GM19239 (cell line): Measurements from ENCODE around the gene TMEM179B.
"Not testable (repeated sequence)": the region's sequence is repeated elsewhere in the genome, so short reads cannot be mapped to it uniquely, and the experiment has no call there.

Source experiments
- DNase-seq: peaks from one replicate; pipeline ENCODE4 v3.0.0; 2011; ENCODE audit warnings: low spot score; ENCODE audit not compliant: insufficient read length
- FAIRE-seq: peaks from 2 replicates; lab custom pipeline; 2011; peaks lifted over from hg19 to GRCh38; lab: Jason Lieb, UNC

TMEM179B gene, protein sequence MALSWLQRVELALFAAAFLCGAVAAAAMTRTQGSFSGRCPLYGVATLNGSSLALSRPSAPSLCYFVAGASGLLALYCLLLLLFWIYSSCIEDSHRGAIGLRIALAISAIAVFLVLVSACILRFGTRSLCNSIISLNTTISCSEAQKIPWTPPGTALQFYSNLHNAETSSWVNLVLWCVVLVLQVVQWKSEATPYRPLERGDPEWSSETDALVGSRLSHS

GRCh38 chr11:62787005-62787759, at the start of gene TMEM179B:
Gene TMEM179B, plus strand, starts transcription at chr11:62787402. Its CDS starts 30 bp downstream, at chr11:62787432.
- FAIRE-seq (peak; percentile 96), DNase-seq (peak; percentile 93)

DNA sequence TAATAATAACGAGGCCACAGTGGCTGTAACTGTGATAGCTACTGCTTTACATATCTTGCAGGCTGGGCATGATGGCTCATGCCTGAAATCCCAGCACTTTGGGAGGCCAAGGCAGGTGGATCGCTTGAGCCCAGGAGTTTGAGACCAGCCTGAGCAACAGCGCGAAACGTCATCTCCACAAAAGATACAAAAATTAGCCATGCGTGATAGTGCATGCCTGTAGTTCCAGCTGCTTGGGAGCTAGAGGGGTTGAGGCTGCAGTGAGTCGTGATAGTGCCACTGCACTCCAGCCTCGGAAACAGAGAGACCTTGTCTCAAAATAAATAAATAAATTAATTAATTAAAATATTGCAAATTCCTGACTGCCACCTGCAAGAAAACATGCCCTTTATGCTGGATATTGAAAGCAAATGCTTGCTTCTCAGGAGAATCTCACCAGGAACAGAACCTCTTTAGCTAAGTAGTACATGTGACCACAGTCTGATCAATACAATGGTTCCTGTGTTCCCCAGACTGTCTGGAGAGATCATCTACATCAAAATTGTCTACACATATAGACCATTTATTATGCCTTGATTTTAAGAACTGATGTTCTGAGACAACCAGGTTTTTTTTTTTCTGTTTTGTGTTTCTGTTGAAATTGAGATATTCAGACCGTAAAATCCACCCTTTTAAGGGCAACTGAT, 39.6 kb upstream of the TMEM179B start:
- DNase-seq: no peak
- no peak for FAIRE-seq

DNA sequence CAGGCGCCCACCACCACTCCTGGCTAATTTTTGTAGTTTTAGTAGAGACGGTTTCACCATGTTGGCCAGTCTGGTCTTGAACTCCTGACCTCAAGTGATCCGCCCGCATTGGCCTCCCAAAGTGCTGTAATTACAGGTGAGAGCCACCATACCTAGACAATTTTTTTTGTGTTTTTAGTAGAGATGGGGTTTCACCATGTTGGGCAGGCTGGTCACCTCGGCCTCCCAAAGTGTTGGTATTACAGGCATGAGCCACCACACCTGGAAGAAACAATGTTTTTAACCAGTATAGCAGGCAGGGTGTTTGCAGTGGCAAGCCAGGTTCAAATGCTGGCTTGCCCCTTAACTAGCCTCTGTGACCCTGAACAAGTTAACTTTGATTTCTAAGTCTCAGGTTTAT, 37.3 kb upstream of the TMEM179B start:
- DNase-seq, FAIRE-seq: not testable (repeated sequence)

- DNase-seq: no peak
- FAIRE-seq: no peak
Observed at GRCh38 chr11:62752177-62752785, 34.9 kb upstream of the TMEM179B start.

GRCh38 chr11:62752994-62753735, 34.0 kb upstream of the TMEM179B start:
- no peak for FAIRE-seq
- no peak for DNase-seq

GRCh38 chr11:62753736-62754603, 33.2 kb upstream of the TMEM179B start, which contains the start of gene ZBTB3:
Gene ZBTB3, minus strand, starts transcription at chr11:62754160. Its CDS starts 496 bp downstream, at chr11:62753664.
- FAIRE-seq (peak; percentile 99), DNase-seq (peak; percentile 85)

GRCh38 chr11:62755086-62755615, 32.1 kb upstream of the TMEM179B start:
- FAIRE-seq (no peak), DNase-seq (no peak)

DNA sequence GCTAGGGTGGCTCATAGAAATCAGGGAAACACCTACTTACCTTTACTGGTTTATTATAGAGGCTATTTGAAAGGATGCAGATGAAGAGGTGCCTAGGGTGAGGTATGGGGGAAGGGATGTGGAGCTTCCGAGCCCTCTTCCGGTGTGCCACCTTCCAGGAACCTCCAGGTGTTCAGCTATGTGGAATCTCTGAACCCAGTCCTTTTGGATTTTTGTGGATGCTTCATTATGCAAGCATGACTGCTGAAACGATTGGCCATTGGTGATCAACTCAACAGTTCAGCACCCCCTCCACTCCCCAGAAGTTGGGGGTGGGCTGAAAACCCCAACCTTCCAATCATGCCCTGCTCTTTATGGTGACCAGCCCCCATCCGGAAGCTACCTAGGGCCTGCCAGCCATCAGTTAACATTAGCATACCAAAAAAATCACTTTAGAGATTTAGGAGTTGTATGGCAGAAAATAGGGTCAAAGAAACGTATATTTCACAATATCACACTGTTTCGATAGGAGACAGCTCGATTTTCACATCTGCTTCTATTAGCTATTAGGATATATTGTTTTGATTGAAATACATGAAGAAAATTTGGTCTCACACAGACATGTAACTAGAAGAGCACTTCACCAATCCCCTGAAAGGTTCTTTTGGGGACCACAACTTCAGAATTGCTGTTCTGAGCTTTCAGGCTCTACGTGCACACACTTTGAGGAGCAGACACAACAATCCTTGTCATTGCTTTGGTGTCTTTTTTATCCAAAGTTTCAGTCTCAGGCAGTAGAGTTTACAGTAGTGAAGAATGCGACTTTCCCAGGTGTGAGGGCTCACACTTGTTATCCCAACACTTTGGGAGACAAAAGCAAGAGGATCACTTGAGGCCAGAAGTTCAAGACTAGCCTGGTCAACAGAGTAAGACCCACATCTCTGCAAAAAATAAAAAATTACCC, 29.1 kb upstream of the TMEM179B start:
- no peak for FAIRE-seq
- no peak for DNase-seq

DNA sequence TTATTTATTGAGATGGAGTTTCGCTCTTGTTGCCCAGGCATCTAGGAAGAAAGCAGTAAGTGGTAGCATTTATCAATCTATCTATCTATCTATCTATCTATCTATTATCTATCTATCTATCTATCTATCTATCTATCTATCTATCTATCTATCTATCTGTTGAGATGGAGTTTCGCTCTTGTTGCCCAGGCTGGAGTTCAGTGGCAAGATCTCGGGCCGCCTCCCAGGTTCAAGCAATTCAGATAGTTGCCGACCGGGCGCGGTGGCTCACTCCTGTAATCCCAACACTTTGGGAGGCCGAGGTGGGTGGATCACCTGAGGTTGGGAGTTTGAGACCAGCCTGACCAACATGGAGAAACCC, 26.4 kb upstream of the TMEM179B start:
- not testable (repeated sequence) for DNase-seq, FAIRE-seq

DNA sequence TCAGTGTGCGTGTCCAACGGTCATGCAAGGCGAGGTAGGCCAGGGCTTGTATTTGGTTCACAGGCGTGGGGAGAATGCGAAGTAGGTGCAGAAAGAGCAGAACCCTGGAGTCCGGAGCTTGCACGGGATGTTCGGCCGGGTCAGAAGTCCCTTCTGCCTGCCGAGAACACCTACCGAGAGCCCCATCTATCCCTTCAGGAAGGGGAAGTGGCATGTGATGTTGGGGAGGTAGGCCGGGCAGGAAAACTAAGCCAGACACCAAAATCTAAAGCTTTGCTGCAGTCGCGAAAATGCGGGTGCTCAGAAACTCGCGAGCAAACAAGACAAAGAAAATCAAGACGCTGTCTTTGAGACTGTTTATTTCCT, 16.4 kb upstream of the TMEM179B start:
- DNase-seq: peak; percentile 18
- FAIRE-seq: no peak

GRCh38 chr11:62771144-62772021, 15.8 kb upstream of the TMEM179B start, which contains the start of gene TAF6L:
Gene TAF6L, plus strand, starts transcription at chr11:62771396. Its CDS starts 4,388 bp downstream, at chr11:62775784.
- FAIRE-seq: peak; percentile 90
- DNase-seq: peak; percentile 82

DNA sequence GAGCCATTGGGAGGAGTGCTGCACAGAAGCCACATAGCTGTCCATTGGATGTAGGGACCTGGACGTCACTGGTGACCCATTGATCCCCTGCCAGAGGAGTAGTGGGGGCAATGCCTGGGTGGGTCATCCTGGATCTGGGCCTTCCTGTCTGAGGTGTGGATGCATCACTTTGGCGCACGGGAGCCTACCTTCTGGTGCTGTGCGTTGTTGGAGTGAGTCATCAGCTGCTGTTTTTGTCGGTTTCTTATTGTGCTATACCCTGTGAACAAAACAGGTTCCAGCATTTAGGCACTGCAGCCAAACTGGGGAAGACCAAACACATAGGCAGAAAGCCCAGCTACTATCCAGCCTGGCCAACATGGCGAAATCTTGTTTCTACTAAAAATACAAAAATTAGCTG, 12.8 kb upstream of the TMEM179B start:
- DNase-seq (no peak), FAIRE-seq (no peak)

GRCh38 chr11:62775646-62776045, 11.6 kb upstream of the TMEM179B start:
- DNase-seq (no peak), FAIRE-seq (no peak)

DNA sequence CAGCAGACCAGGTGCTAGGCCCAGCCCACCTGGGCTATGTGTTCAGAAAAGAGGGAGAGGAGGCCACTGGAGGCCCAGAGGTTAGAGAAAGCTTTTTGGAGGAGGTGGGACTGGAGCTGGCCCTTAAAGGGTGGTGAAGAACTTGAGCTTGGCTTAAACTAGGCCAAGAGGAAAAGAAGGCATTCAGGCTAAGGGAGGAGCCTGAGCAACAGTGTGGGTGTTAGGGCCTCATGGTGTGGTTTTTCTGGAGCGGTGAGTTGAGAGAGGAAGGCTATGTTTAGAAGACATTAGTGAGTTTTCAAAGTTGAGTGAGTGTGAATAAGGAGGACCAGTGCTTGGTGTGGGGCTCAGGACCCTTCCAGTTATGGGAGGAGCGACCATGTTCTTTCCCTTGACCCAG, 9.8 kb upstream of the TMEM179B start:
- no peak for FAIRE-seq
- DNase-seq: no peak

DNA sequence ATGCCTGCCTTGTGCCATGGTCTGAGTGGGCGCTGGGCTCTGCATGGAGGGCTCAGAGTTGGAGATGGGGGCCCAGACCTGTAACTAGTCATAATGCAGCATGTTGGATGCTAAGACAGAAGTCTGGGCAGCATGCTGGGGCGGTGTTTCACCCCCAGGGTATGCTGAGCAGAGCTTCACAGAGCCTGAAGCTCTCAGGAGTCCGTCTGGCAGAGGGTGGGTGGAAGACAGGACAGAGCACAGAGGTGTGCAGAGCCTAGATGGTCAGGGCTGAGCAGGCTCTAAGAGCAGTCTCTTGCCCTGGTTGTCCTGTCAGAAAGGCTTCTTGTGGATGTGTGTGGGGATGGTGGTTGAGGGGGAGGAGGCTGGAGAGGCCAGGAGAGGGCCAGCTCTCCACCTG, 8.8 kb upstream of the TMEM179B start:
- no peak for FAIRE-seq
- DNase-seq: no peak

DNA sequence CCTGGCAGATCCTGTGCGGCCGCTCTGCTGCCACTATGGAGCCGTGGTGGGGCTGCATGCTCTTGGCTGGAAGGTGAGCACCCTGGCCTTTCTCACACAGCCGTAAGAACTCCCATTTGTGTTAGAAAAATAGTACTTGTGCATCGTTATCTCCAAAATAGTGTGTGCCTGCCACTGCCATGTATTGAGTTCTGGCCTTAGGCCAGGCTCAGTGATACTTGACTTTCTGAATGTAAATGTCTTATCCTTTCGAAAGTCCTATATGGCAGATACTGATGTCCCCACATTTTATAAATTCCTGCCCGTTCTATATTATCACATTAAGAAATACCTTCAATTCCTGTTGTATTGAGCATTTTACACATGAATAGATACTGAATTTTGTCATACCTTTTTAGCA, 4.4 kb upstream of the TMEM179B start:
- no peak for DNase-seq
- no peak for FAIRE-seq
